SJSA1 (cell line): ENCODE measurements around the gene OTOGL. TPM values are rescaled to one million over a fixed set of nuclear protein-coding genes. Genes with fewer than 3 reads are reported as not detected.

ENCODE experiments used
- DNase-seq, 2 experiments: peaks; one replicate each; pipeline ENCODE4 v3.0.0-alpha.2; 2015 to 2020; ENCODE audit warnings: low spot score in 2 of 2, low read depth in 1 of 2
- H3K27ac ChIP-seq: fragments of 250-450 bp; sonication (Bioruptor Pico); 2 replicates; pipeline ENCODE4 v1.5.1; 2020; ENCODE audit warnings: mild to moderate bottlenecking, moderate library complexity
- H3K27me3 ChIP-seq: fragments of 250-450 bp; sonication (Bioruptor Pico); replicated peaks from 2 replicates; pipeline ENCODE4 v1.5.1; 2020; ENCODE audit warnings: mild to moderate bottlenecking, moderate library complexity
- H3K36me3 ChIP-seq: fragments of 250-450 bp; sonication (Bioruptor Pico); 2 replicates; pipeline ENCODE4 v1.5.1; 2020; ENCODE audit warnings: mild to moderate bottlenecking
- H3K4me1 ChIP-seq: fragments of 250-450 bp; sonication (Bioruptor Pico); replicated peaks from 2 replicates; pipeline ENCODE4 v1.6.1; 2021; ENCODE audit warnings: mild to moderate bottlenecking
- H3K4me3 ChIP-seq: fragments of 250-450 bp; sonication (Bioruptor Pico); 2 replicates; pipeline ENCODE4 v1.5.1; 2020; ENCODE audit warnings: mild to moderate bottlenecking
- H3K9me3 ChIP-seq: fragments of 250-450 bp; sonication (Bioruptor Pico); replicated peaks from 2 replicates; pipeline ENCODE4 v1.5.1; 2020; ENCODE audit warnings: mild to moderate bottlenecking
- total RNA-seq: library from RNA; depleted of rRNA; stranded (reverse); fragments of >200 nt; shearing (Covaris generic); gene quantifications from 2 replicates; pipeline ENCODE4 v1.2.3, GENCODE V29; 2014

Gene OTOGL
- total RNA-seq, 1 experiment from 2014 or later: 0.08 TPM

GRCh38 chr12:80184926-80185325 lies 85.6 kb downstream of the OTOGL start:
- Histone ChIP-seq H3K9me3 (no peaks in the 10 kb centered on the region), H3K27ac (no peak overlapping the region), H3K4me3 (no peak overlapping the region), H3K4me1 (peaks cover 38% of the 10 kb centered on the region), H3K27me3 (no peaks in the 10 kb centered on the region), H3K36me3 (no peaks in the 10 kb centered on the region)
- no peak for DNase-seq

- Histone ChIP-seq H3K4me3 (no peak overlapping the region), H3K36me3 (no peaks in the 10 kb centered on the region), H3K4me1 (peaks cover 42% of the 10 kb centered on the region)
Measured at GRCh38 chr12:80186727-80187217, 87.4 kb downstream of the OTOGL start.

GRCh38 chr12:80187660-80188090 lies 88.3 kb downstream of the OTOGL start:
- Histone ChIP-seq H3K9me3 (no peaks in the 10 kb centered on the region), H3K4me1 (peaks cover 42% of the 10 kb centered on the region), H3K4me3 (no peak overlapping the region), H3K36me3 (no peaks in the 10 kb centered on the region), H3K27ac (peak overlapping the region; percentile 79), H3K27me3 (no peaks in the 10 kb centered on the region)
- DNase-seq: peak; percentile 60 to 74

More at GRCh38 chr12:80186727-80187217, 87.4 kb downstream of the OTOGL start:
- Histone ChIP-seq H3K27ac (peak overlapping the region; percentile 79), H3K9me3 (no peaks in the 10 kb centered on the region), H3K27me3 (no peaks in the 10 kb centered on the region)
- peak; percentile 73 to 88 for DNase-seq

DNA sequence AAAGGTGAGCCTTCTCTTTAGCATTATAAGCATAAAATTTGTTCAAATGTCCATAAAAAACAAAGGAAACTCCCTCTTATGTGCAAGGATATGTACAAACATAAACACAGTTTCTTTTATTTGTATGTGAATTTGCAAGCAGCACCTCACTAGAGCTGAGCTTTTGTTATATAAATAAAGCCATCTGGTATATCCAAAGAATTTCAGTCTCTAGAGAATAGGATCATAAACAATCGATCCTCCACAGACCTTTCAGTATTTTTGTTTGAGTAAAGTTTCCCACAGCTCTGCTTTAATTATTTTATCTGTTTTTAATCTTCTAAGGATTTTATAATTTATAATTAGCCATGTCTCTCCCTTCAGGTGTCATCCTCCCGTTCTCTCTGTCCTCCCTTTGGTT lies 89.2 kb downstream of the OTOGL start:
- Histone ChIP-seq H3K36me3 (no peaks in the 10 kb centered on the region), H3K4me1 (peaks cover 42% of the 10 kb centered on the region), H3K27me3 (no peaks in the 10 kb centered on the region), H3K27ac (peak overlapping the region; percentile 46), H3K4me3 (no peak overlapping the region), H3K9me3 (no peaks in the 10 kb centered on the region)
- DNase-seq: peak in 1 of 2 experiments; percentile 20

GRCh38 chr12:80189241-80189640 lies 89.9 kb downstream of the OTOGL start:
- Histone ChIP-seq H3K27ac (peak overlapping the region; percentile 46), H3K9me3 (no peaks in the 10 kb centered on the region), H3K4me3 (no peak overlapping the region), H3K27me3 (no peaks in the 10 kb centered on the region), H3K4me1 (peaks cover 42% of the 10 kb centered on the region), H3K36me3 (no peaks in the 10 kb centered on the region)
- DNase-seq: peak in 1 of 2 experiments; percentile 68

DNA sequence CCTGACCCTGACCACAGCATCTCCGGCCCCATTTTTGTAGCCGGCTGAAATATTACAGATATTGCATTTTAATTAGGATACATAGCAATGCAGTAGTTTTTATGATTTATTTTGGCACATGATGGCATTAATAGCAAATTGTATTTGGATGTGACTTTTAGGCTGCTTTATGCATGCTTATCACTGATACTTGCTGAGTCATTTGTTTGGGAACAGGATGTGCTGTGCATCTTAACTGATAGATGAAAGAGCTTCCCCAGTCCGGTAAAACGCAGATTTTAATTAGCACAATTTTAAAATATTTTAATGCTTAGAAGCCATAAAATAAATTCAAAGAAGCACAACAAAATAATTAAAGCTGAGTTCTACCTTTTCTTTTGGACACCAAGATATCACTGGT lies 90.7 kb downstream of the OTOGL start:
- no peak overlapping the region for H3K4me3 ChIP-seq
- no peaks in the 10 kb centered on the region for H3K27me3 ChIP-seq
- DNase-seq: no peak
- no peaks in the 10 kb centered on the region for H3K36me3 ChIP-seq
- peaks cover 42% of the 10 kb centered on the region for H3K4me1 ChIP-seq
- no peaks in the 10 kb centered on the region for H3K9me3 ChIP-seq
- H3K27ac ChIP-seq: peak overlapping the region; percentile 46

GRCh38 chr12:80192087-80192486 lies 92.8 kb downstream of the OTOGL start:
- Histone ChIP-seq H3K27me3 (no peaks in the 10 kb centered on the region), H3K9me3 (no peaks in the 10 kb centered on the region), H3K4me1 (peaks cover 30% of the 10 kb centered on the region), H3K27ac (no peak overlapping the region), H3K4me3 (no peak overlapping the region), H3K36me3 (no peaks in the 10 kb centered on the region)
- no peak for DNase-seq

- no peak for DNase-seq
- no peak overlapping the region for H3K27ac ChIP-seq
- peaks cover 14% of the 10 kb centered on the region for H3K4me1 ChIP-seq
- H3K9me3 ChIP-seq: no peaks in the 10 kb centered on the region
- H3K36me3 ChIP-seq: no peaks in the 10 kb centered on the region
- no peak overlapping the region for H3K4me3 ChIP-seq
- no peaks in the 10 kb centered on the region for H3K27me3 ChIP-seq
Measured at GRCh38 chr12:80193865-80194264, 94.5 kb downstream of the OTOGL start.

DNA sequence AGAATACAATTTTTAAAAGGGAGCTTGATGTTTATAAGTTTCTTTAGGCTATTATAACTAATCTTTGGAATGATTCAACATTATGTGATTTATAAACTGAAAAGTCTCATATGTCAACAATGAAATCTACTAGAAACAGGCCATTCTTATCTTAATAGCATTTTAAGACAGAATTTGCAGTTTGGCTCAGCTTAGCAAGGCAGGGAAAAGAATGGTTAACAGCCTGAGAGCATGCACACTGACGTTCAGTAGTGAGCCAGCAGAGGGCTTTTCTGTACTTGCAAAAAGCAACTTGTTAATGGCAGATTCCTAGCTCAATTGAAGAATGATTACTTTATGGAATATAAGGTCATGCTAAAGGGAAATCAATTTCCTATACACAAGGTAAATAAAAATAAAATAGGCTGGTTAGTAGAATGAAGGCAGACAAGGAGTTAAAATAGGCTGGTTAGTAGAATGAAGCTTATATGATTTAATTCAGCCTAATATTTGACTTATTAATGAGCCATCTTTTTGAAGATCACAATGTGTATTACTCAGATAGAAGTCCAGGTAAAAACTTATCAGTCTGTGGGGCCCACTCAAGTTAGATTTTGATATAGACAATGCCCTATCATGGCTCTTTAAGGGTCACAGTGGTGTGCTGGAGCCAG lies 95.9 kb downstream of the OTOGL start:
- Histone ChIP-seq H3K27ac (no peak overlapping the region), H3K9me3 (no peaks in the 10 kb centered on the region)
- peak in 1 of 2 experiments; percentile 19 for DNase-seq

GRCh38 chr12:80195737-80196136 lies 96.4 kb downstream of the OTOGL start:
- Histone ChIP-seq H3K4me3 (no peak overlapping the region), H3K27me3 (no peaks in the 10 kb centered on the region), H3K9me3 (no peaks in the 10 kb centered on the region), H3K4me1 (no peaks in the 10 kb centered on the region), H3K36me3 (no peaks in the 10 kb centered on the region), H3K27ac (no peak overlapping the region)
- no peak for DNase-seq

More for the DNA sequence above, 95.9 kb downstream of the OTOGL start:
- Histone ChIP-seq H3K27me3 (no peaks in the 10 kb centered on the region), H3K4me1 (peaks cover 1% of the 10 kb centered on the region), H3K36me3 (no peaks in the 10 kb centered on the region), H3K4me3 (no peak overlapping the region)

- H3K27ac ChIP-seq: no peak overlapping the region
- no peak for DNase-seq
- no peak overlapping the region for H3K4me3 ChIP-seq
- no peaks in the 10 kb centered on the region for H3K27me3 ChIP-seq
- no peaks in the 10 kb centered on the region for H3K9me3 ChIP-seq
- H3K36me3 ChIP-seq: no peaks in the 10 kb centered on the region
- H3K4me1 ChIP-seq: no peaks in the 10 kb centered on the region
Measured at GRCh38 chr12:80196419-80196818, 97.1 kb downstream of the OTOGL start.

DNA sequence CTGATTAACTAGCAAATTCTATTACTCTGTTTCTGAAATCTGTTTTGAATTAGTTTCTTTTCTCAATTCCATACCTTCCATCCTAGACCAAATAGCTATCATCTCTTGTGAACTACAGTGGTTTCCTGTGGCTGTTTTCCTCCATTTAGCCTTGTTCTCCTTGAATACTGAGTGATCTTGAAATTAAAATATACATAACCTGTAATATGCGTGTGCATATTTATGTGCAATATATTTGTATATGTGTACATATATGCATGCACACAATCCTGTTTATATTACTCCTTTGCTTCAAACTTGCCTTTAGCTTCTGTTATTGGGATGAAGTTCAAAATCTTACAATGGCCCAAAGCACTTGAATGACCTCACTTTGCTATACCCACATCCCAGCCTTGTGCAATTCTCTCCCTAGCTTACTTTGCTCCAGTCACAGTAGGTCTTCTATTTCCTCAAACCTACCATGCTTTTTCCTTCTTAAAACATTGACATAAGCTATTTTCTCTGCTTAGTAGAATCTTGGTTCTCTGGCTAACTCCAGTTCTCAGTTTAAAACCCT lies 99.5 kb downstream of the OTOGL start:
- H3K9me3 ChIP-seq: no peaks in the 10 kb centered on the region
- no peak overlapping the region for H3K27ac ChIP-seq
- no peaks in the 10 kb centered on the region for H3K4me1 ChIP-seq
- no peaks in the 10 kb centered on the region for H3K36me3 ChIP-seq
- DNase-seq: no peak
- H3K27me3 ChIP-seq: no peaks in the 10 kb centered on the region
- no peak overlapping the region for H3K4me3 ChIP-seq

DNA sequence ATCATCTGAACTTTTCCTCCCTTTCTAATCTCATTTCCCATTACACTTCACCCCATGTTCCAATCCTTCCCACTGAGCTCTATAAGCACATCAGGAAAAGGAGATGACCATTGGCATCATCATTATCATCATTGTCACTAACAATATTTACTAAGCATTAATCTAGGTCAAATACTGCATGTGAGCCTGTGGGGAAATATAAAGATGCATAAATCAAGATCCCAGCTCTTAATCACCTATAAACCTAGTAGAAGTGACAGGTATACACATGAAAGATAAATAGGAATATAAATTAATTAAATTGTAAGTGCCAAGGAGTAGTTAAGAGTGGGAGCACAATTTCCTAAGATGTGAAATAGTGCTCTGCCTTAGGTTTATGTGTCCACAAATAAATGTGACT lies 100.6 kb downstream of the OTOGL start:
- no peaks in the 10 kb centered on the region for H3K9me3 ChIP-seq
- H3K27me3 ChIP-seq: no peaks in the 10 kb centered on the region
- H3K4me1 ChIP-seq: no peaks in the 10 kb centered on the region
- no peaks in the 10 kb centered on the region for H3K36me3 ChIP-seq
- H3K4me3 ChIP-seq: no peak overlapping the region
- DNase-seq: no peak
- no peak overlapping the region for H3K27ac ChIP-seq

DNA sequence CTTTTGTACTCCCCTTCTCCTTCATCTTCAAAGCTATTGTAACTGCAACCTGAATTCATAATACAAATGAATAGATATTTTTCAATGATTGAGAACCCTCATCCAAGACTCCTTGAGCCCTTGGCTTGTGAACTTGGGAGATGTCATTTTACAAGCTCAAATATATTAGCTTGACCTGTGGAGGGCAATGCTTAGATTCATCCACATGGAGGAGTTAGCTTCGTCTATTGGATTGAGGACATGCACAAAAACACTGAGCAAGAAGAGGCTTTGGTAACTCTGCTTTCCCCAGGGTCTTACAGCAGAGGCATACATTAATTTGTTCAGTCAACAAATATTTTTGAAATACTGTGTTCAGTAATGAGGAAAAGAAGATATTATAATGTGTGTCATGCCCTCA lies 101.1 kb downstream of the OTOGL start:
- no peaks in the 10 kb centered on the region for H3K4me1 ChIP-seq
- no peaks in the 10 kb centered on the region for H3K27me3 ChIP-seq
- no peak overlapping the region for H3K27ac ChIP-seq
- no peaks in the 10 kb centered on the region for H3K9me3 ChIP-seq
- H3K4me3 ChIP-seq: no peak overlapping the region
- H3K36me3 ChIP-seq: no peaks in the 10 kb centered on the region
- no peak for DNase-seq
